Measurements from ENCODE around the gene P2RX6.
A peak's percentile ranks its signal among the peaks of the same experiment; 100 is the strongest.

The P2RX6 gene

GRCh38 chr22:20980523-20980922 is 34.4 kb upstream of the P2RX6 start:
- DNase-seq = no peak

GRCh38 chr22:20980938-20981722 is 33.8 kb upstream of the P2RX6 start:
- DNase-seq = no peak

- DNase-seq = peak; percentile 16
These were observed 33.0 kb upstream of the P2RX6 start, which contains the start of gene LZTR1 for GRCh38 chr22:20981787-20982562. LZTR1 (plus strand) TSS chr22:20982297; CDS start chr22:20982372, 75 bp downstream.

GRCh38 chr22:20982563-20982882 is 32.4 kb upstream of the P2RX6 start:
- DNase-seq = no peak

- no peak for DNase-seq
These were observed 31.7 kb upstream of the P2RX6 start for GRCh38 chr22:20983081-20983771.

GRCh38 chr22:20985720-20986119 is 29.2 kb upstream of the P2RX6 start:
- no peak for DNase-seq

GRCh38 chr22:20986365-20986764 is 28.6 kb upstream of the P2RX6 start:
- DNase-seq = no peak

- no peak for DNase-seq
These were observed 27.6 kb upstream of the P2RX6 start for GRCh38 chr22:20987375-20987774.

- DNase-seq = no peak
These were observed 26.2 kb upstream of the P2RX6 start for GRCh38 chr22:20988573-20989322.

GRCh38 chr22:20989323-20990138 is 25.4 kb upstream of the P2RX6 start:
- no peak for DNase-seq

GRCh38 chr22:20990184-20991180 is 24.5 kb upstream of the P2RX6 start:
- DNase-seq = no peak

GRCh38 chr22:20991252-20992055 is 23.5 kb upstream of the P2RX6 start:
- no peak for DNase-seq

- DNase-seq = no peak
These were observed 22.9 kb upstream of the P2RX6 start for GRCh38 chr22:20992056-20992442.

GRCh38 chr22:20992456-20993303 is 22.3 kb upstream of the P2RX6 start:
- no peak for DNase-seq

GRCh38 chr22:20993304-20994127 is 21.4 kb upstream of the P2RX6 start:
- no peak for DNase-seq

GRCh38 chr22:20994128-20994901 is 20.6 kb upstream of the P2RX6 start:
- no peak for DNase-seq

- DNase-seq = no peak
These were observed 20.1 kb upstream of the P2RX6 start for GRCh38 chr22:20994902-20995241.
